Esophagus squamous epithelium (tissue), 5 donors: ENCODE measurements around the gene SRGAP3. TPM values are rescaled to one million over a fixed set of nuclear protein-coding genes. Genes with fewer than 3 reads are reported as not detected.

Source experiments
- DNase-seq: peaks from one replicate; lab custom pipeline; 2025; lab: John Stamatoyannopoulos, UW
- H3K27ac ChIP-seq, 4 donors: fragments of 200-600 bp; sonication (generic); one replicate each; pipeline ENCODE4 v1.5.1; 2016 to 2019; ENCODE audit warnings: mild to moderate bottlenecking in 1 of 4
- H3K27me3 ChIP-seq, 4 donors: fragments of 200-600 bp; sonication (generic); 1 replicate in 3 of 4; 2 replicates in 1 of 4; pipeline versions ENCODE4 v1.5.1 to v1.6.0; 2017 to 2021; ENCODE audit warnings: antibody characterized with exemption in 1 of 4
- H3K36me3 ChIP-seq, 3 donors: fragments of 200-600 bp; sonication (generic); one replicate each; pipeline ENCODE4 v1.5.1; 2016 to 2019
- H3K4me1 ChIP-seq, 3 donors: fragments of 200-600 bp; sonication (generic); one replicate each; pipeline ENCODE4 v1.5.1; 2017 to 2019
- H3K4me3 ChIP-seq, 4 donors: fragments of 200-600 bp; sonication (generic); 1 replicate in 3 of 4; 2 replicates in 1 of 4; pipeline ENCODE4 v1.5.1; 2016 to 2019; ENCODE audit warnings: mild to moderate bottlenecking in 2 of 4, moderate library complexity in 1 of 4
- H3K9me3 ChIP-seq, 3 donors: fragments of 200-600 bp; sonication (generic); one replicate each; pipeline ENCODE4 v1.5.1; 2016 to 2019
- CTCF ChIP-seq, 6 experiments: fragments of 450-650 bp in 4 of 6; fragments of 200-600 bp in 2 of 6; sonication (generic) in 2 of 6; IDR thresholded peaks; one replicate each; pipeline ENCODE4 v1.5.1; 2016 to 2019; ENCODE audit warnings: antibody characterized with exemption in 6 of 6, mild to moderate bottlenecking in 4 of 6, moderate library complexity in 4 of 6
- POLR2A ChIP-seq, 4 donors: fragments of 450-650 bp; IDR thresholded peaks; one replicate each; pipeline ENCODE4 v1.6.1; 2017; ENCODE audit warnings: antibody characterized with exemption in 4 of 4, mild to moderate bottlenecking in 4 of 4, moderate library complexity in 3 of 4
- WGBS, 2 donors: methylation state at CpG; one replicate each; pipeline ENCODE4 v1.1.5; 2018; 5-methylcytosine and 5-hydroxymethylcytosine counted together
- intact Hi-C: fragments of 100-400 bp; cut with DNase I; formaldehyde crosslinking; loops from one replicate; pipeline ENCODE4 v1.15.0; 2022
- total RNA-seq, 4 donors: library from RNA; depleted of rRNA; stranded (reverse); fragments of >200 nt; gene quantifications; one replicate each; pipeline ENCODE4 v1.1.0, GENCODE V29; 2016
- donor health status: DM: yes; HTN: yes; CAD: no.

Gene SRGAP3
- total RNA-seq, 4 donors from 2014 or later: 4.0 to 15.8 (median 6.6) TPM

- intact Hi-C loops: no loop called here
- Histone ChIP-seq H3K9me3 (no peaks in the 10 kb centered on the region), H3K27ac (no peak overlapping the region), H3K4me1 (peaks cover 0 to 9% (median 0%) of the 10 kb centered on the region in 3 donors), H3K4me3 (no peak overlapping the region), H3K27me3 (no peaks in the 10 kb centered on the region), H3K36me3 (peaks cover 0 to 14% (median 0%) of the 10 kb centered on the region in 3 donors)
- TF ChIP-seq CTCF (IDR thresholded peaks at IDR 0.05) (no peak), POLR2A (IDR thresholded peaks at IDR 0.05) (no peak)
- WGBS, 2 donors: 66 to 93% methylated on average over 2 to 4 of the region's 4 CpGs
- DNase-seq: no peak
Measured at GRCh38 chr3:9113040-9113439, 136.4 kb downstream of the SRGAP3 start.

GRCh38 chr3:9111866-9112265 is 137.6 kb downstream of the SRGAP3 start:
- 22 to 81% methylated on average over 1 to 5 of the region's 5 CpGs for WGBS, 2 donors
- H3K27me3 ChIP-seq: no peaks in the 10 kb centered on the region
- no peak overlapping the region for H3K4me3 ChIP-seq
- peaks cover 0 to 9% (median 0%) of the 10 kb centered on the region in 3 donors for H3K4me1 ChIP-seq
- H3K36me3 ChIP-seq: peaks cover 0 to 14% (median 0%) of the 10 kb centered on the region in 3 donors
- intact Hi-C loops: no loop called here
- no peak for DNase-seq
- H3K27ac ChIP-seq: no peak overlapping the region
- TF ChIP-seq POLR2A (IDR thresholded peaks at IDR 0.05) (no peak), CTCF (IDR thresholded peaks at IDR 0.05) (peak in 1 of 6 experiments; percentile 5)
- H3K9me3 ChIP-seq: no peaks in the 10 kb centered on the region

- no peak overlapping the region for H3K4me3 ChIP-seq
- WGBS, 2 donors: 72 to 89% methylated on average over 7 of the region's 7 CpGs
- no peak overlapping the region for H3K27ac ChIP-seq
- H3K36me3 ChIP-seq: peaks cover 0 to 14% (median 0%) of the 10 kb centered on the region in 3 donors
- intact Hi-C loops: no loop called here
- H3K4me1 ChIP-seq: peaks cover 0 to 9% (median 0%) of the 10 kb centered on the region in 3 donors
- no peak for TF ChIP-seq CTCF (IDR thresholded peaks at IDR 0.05)
- no peak for TF ChIP-seq POLR2A (IDR thresholded peaks at IDR 0.05)
- no peak for DNase-seq
- no peaks in the 10 kb centered on the region for H3K27me3 ChIP-seq
- no peaks in the 10 kb centered on the region for H3K9me3 ChIP-seq
Measured at GRCh38 chr3:9111417-9111816, 138.0 kb downstream of the SRGAP3 start.

GRCh38 chr3:9110802-9111201 is 138.6 kb downstream of the SRGAP3 start:
- no peak overlapping the region for H3K4me3 ChIP-seq
- WGBS, 2 donors: 78% methylated on average over 4 of the region's 5 CpGs; no CpG with 5 or more reads in 1 of the 2 donors
- intact Hi-C loops: no loop called here
- no peak overlapping the region for H3K27ac ChIP-seq
- DNase-seq: no peak
- no peaks in the 10 kb centered on the region for H3K9me3 ChIP-seq
- peaks cover 0 to 9% (median 0%) of the 10 kb centered on the region in 3 donors for H3K4me1 ChIP-seq
- H3K36me3 ChIP-seq: peaks cover 0 to 14% (median 0%) of the 10 kb centered on the region in 3 donors
- TF ChIP-seq CTCF (IDR thresholded peaks at IDR 0.05): no peak
- TF ChIP-seq POLR2A (IDR thresholded peaks at IDR 0.05): no peak
- no peaks in the 10 kb centered on the region for H3K27me3 ChIP-seq

- Histone ChIP-seq H3K27ac (no peak overlapping the region), H3K36me3 (peaks cover 0 to 14% (median 0%) of the 10 kb centered on the region in 3 donors), H3K4me1 (peaks cover 0 to 9% (median 0%) of the 10 kb centered on the region in 3 donors), H3K27me3 (no peaks in the 10 kb centered on the region), H3K4me3 (no peak overlapping the region), H3K9me3 (no peaks in the 10 kb centered on the region)
- no peak for DNase-seq
- TF ChIP-seq CTCF (IDR thresholded peaks at IDR 0.05) (no peak), POLR2A (IDR thresholded peaks at IDR 0.05) (no peak)
- 79 to 93% methylated on average over 4 to 12 of the region's 12 CpGs for WGBS, 2 donors
- intact Hi-C loops: no loop called here
Measured at GRCh38 chr3:9110316-9110715, 139.1 kb downstream of the SRGAP3 start.
